SU-DHL-6 (cell line): Measurements from ENCODE around the gene ARHGEF16.

Experiments
- H2AFZ ChIP-seq: fragments of 200-600 bp; sonication (generic); 2 replicates; pipeline ENCODE4 v1.6.1; 2014; ENCODE audit warnings: low read depth, mild to moderate bottlenecking, moderate library complexity, mixed read lengths, antibody characterized with exemption, low read length; ENCODE audit not compliant: severe bottlenecking
- H3F3A ChIP-seq: fragments of 200-600 bp; shearing (Covaris generic); 2 replicates; pipeline ENCODE4 v1.6.0; 2016; ENCODE audit warnings: antibody characterized with exemption, mild to moderate bottlenecking; ENCODE audit not compliant: insufficient read depth
- H3K27ac ChIP-seq: fragments of 200-600 bp; sonication (generic); 2 replicates; pipeline ENCODE4 v1.5.1; 2016; ENCODE audit warnings: low read depth, mild to moderate bottlenecking, low read length, moderate library complexity, mixed read lengths
- H3K27me3 ChIP-seq: fragments of 200-600 bp; sonication (generic), shearing (Covaris generic); 2 replicates; pipeline ENCODE4 v1.6.0; 2014; ENCODE audit warnings: mild to moderate bottlenecking, low read length
- H3K36me3 ChIP-seq: fragments of 200-600 bp; sonication (generic); 2 replicates; pipeline ENCODE4 v1.6.1; 2014; ENCODE audit warnings: mild to moderate bottlenecking, low read length, mixed read lengths
- H3K4me2 ChIP-seq: fragments of 300-600, 200-600 bp; shearing (Covaris generic), sonication (generic); 2 replicates; pipeline ENCODE4 v1.6.0; 2014; ENCODE audit warnings: low read length, low read depth, mild to moderate bottlenecking; ENCODE audit not compliant: poor library complexity, severe bottlenecking
- H3K4me3 ChIP-seq: fragments of 200-600 bp; sonication (generic); 2 replicates; pipeline ENCODE4 v1.5.1; 2014; ENCODE audit warnings: antibody characterized with exemption, low read length, mild to moderate bottlenecking, mixed read lengths; ENCODE audit not compliant: insufficient read depth, poor library complexity, severe bottlenecking
- H3K79me2 ChIP-seq: fragments of 200-600 bp; sonication (generic); 2 replicates; pipeline ENCODE4 v1.6.1; 2014; ENCODE audit warnings: mild to moderate bottlenecking, low read length, moderate library complexity; ENCODE audit not compliant: insufficient read depth
- H3K9ac ChIP-seq: fragments of 200-600 bp; sonication (generic); 2 replicates; pipeline ENCODE4 v1.7.0; 2014; ENCODE audit warnings: mild to moderate bottlenecking, low read length
- H3K9me2 ChIP-seq: fragments of 200-600 bp; sonication (generic); replicated peaks from 2 replicates; pipeline ENCODE4 v1.6.1; 2014; ENCODE audit warnings: low read length; ENCODE audit not compliant: insufficient read depth
- H3K9me3 ChIP-seq: fragments of 200-600 bp; sonication (generic); 2 replicates; pipeline ENCODE4 v1.6.1; 2014; ENCODE audit warnings: low read length, mixed read lengths; ENCODE audit not compliant: insufficient read depth
- H4K20me1 ChIP-seq: fragments of 200-600 bp; sonication (generic); 2 replicates; pipeline ENCODE4 v1.6.1; 2014; ENCODE audit warnings: low read depth, mild to moderate bottlenecking, antibody characterized with exemption, low read length, moderate library complexity, mixed read lengths
- CTCF ChIP-seq: fragments of 200-600 bp; sonication (generic); IDR thresholded peaks from one replicate; pipeline ENCODE4 v1.5.1; 2017; ENCODE audit warnings: antibody characterized with exemption, mild to moderate bottlenecking, low read length, moderate library complexity; ENCODE audit not compliant: insufficient read depth, poor library complexity, severe bottlenecking
- EZH2phosphoT487 ChIP-seq: fragments of 200-600 bp; sonication (generic), shearing (Covaris generic); conservative IDR thresholded peaks from 2 replicates; pipeline ENCODE4 v1.6.1; 2018; ENCODE audit warnings: mild to moderate bottlenecking, antibody characterized with exemption, low read length, moderate library complexity, mixed read lengths

Gene ARHGEF16

GRCh38 chr1:3440300-3440681 lies 14.2 kb upstream of the ARHGEF16 start:
- H3F3A ChIP-seq, result no peaks in the 10 kb centered on the region
- no peaks in the 10 kb centered on the region for H3K27me3 ChIP-seq
- H3K79me2 ChIP-seq, result no peaks in the 10 kb centered on the region
- no peak overlapping the region for H3K4me2 ChIP-seq
- no peaks in the 10 kb centered on the region for H3K36me3 ChIP-seq
- H3K9ac ChIP-seq, result no peak overlapping the region
- H2AFZ ChIP-seq, result no peak overlapping the region
- H3K4me3 ChIP-seq, result no peak overlapping the region
- no peaks in the 10 kb centered on the region for H3K9me3 ChIP-seq
- H3K9me2 ChIP-seq, result no peaks in the 10 kb centered on the region
- H4K20me1 ChIP-seq, result no peaks in the 10 kb centered on the region
- no peak for TF ChIP-seq CTCF
- H3K27ac ChIP-seq, result no peak overlapping the region

- Histone ChIP-seq H4K20me1 (no peaks in the 10 kb centered on the region), H3K36me3 (no peaks in the 10 kb centered on the region), H3F3A (no peaks in the 10 kb centered on the region), H3K4me2 (no peak overlapping the region), H3K27ac (no peak overlapping the region), H3K4me3 (no peak overlapping the region), H3K27me3 (no peaks in the 10 kb centered on the region), H3K79me2 (no peaks in the 10 kb centered on the region), H3K9ac (no peak overlapping the region), H3K9me3 (no peaks in the 10 kb centered on the region), H2AFZ (no peak overlapping the region), H3K9me2 (no peaks in the 10 kb centered on the region)
- TF ChIP-seq EZH2phosphoT487 (no peak), CTCF (no peak)
Measured at GRCh38 chr1:3440711-3441409, 13.6 kb upstream of the ARHGEF16 start.

DNA sequence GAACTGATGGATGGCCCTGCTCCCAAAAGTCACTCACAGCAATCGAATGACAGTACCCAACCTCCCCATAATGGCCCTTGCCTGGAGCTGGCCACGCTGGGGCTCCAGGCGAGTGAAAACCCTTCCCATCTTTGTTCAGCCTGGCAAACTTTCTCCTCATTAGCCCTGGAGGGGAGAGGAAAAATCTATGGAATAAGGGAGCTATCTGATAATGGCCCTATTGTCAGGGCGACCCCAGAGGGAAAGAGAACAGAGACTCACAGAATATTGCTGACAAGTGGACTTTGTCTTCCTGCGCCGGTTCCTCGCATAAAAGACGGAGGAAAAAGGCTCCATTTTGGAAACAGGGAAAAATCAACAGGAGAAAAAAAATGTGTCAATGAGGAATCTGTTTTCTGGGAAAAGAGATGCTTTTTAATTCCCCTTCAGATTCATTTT lies 13.0 kb upstream of the ARHGEF16 start:
- Histone ChIP-seq H3K79me2 (no peaks in the 10 kb centered on the region), H4K20me1 (no peaks in the 10 kb centered on the region), H3K36me3 (no peaks in the 10 kb centered on the region), H2AFZ (no peak overlapping the region), H3K9me3 (no peaks in the 10 kb centered on the region), H3F3A (no peaks in the 10 kb centered on the region), H3K27ac (no peak overlapping the region), H3K4me3 (no peak overlapping the region), H3K4me2 (no peak overlapping the region), H3K9ac (no peak overlapping the region), H3K9me2 (no peaks in the 10 kb centered on the region), H3K27me3 (no peaks in the 10 kb centered on the region)
- TF ChIP-seq CTCF (no peak), EZH2phosphoT487 (no peak)
